ENCODE data around the gene ZNF701. TPM values are rescaled to one million over a fixed set of nuclear protein-coding genes. Genes with fewer than 3 reads are reported as not detected.
"Not testable (repeated sequence)": the region's sequence is repeated elsewhere in the genome, so short reads cannot be mapped to it uniquely, and the experiment has no call there.

The ZNF701 gene
- 23.1 TPM for total RNA-seq (ENCODE audit: insufficient read depth, low replicate concordance)

DNA sequence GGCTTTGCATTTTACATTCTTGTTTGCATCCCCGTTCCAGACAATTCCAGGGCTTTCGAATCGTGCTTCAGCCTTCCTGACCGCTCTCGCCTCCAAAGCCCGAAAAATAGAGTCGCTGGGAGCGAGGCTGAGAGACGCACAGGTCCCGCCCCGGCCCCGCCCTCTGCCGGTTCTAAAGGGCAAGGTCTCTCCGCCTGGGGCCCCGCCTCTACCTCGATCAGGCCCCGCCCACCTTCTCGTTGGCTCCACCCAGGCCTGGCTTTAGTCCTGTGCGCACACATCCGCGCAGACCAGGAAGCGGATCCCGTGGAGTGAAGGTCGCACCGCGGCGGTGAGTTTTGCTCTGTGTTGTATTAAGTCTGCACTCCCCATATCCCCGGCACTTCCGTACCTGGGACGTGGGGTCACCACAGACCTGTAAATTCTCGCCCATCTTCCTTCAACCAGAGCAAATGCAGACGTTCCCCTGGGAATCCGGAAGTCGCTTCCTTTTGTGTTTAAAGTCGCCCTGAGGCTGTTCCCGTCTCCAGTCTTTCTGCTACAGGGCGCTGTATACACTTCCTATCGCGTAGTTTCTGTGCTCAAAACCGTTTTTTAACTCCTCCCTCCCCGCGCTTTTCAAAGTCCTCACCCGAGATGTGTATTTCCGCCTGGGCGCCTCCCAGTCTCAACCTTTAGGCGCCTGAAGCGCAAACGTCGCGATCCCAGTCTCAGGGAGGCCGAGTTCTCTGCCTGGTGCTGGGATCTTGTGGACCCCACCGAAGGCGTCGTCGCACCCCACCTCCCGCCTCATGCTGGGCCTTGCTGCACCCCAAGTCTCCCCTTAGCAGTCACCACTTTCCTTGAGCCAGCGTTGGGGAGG is at the start of gene ZNF701:
TSS of gene ZNF701 (plus strand) at position 288 of the 862 bp plus-strand sequence. CDS start 3,861 bp downstream, outside the sequence.
- DNase-seq (ENCODE audit: low spot score): peak; percentile 97

DNA sequence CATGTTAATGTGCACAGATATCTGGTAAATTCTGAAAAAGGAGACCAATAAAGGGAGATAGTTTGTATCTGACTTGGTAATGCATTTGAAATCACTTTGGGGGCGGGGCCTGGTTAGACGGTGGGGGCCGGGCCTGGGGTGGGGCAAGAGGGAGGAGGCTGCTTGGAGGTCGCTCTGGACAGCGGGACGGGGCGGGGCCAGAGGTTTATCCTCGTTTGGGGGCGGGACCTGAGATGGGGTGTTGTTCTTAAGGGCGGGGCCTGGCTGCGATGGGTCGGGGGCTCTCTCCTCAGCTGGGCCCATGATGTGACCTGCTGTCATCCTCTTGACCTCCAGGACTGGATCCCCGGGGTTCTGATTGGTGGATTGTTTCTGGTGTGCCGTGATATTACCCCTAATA is 47.5 kb upstream of the ZNF701 start:
- no peak for DNase-seq (ENCODE audit: low spot score)

DNA sequence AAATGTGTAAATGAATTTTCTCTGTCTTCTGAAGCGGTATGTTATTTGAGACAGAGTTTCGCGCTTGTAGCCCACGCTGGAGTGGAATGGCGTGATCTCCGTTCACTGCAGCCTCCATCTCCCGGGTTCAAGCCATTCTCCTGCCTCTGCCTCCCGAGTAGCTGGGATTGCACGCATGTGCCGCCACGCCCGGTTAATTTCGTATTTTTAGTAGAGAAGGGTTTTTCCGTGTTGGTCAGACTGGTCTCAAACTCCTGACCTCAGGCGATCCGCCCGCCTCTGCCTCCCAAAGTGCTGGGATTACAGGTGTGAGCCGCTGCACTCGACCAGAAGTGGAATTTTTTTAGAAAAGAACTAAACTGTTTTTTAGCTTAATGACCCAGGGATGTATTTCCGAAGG is 46.0 kb upstream of the ZNF701 start:
- no peak for DNase-seq (ENCODE audit: low spot score)

DNA sequence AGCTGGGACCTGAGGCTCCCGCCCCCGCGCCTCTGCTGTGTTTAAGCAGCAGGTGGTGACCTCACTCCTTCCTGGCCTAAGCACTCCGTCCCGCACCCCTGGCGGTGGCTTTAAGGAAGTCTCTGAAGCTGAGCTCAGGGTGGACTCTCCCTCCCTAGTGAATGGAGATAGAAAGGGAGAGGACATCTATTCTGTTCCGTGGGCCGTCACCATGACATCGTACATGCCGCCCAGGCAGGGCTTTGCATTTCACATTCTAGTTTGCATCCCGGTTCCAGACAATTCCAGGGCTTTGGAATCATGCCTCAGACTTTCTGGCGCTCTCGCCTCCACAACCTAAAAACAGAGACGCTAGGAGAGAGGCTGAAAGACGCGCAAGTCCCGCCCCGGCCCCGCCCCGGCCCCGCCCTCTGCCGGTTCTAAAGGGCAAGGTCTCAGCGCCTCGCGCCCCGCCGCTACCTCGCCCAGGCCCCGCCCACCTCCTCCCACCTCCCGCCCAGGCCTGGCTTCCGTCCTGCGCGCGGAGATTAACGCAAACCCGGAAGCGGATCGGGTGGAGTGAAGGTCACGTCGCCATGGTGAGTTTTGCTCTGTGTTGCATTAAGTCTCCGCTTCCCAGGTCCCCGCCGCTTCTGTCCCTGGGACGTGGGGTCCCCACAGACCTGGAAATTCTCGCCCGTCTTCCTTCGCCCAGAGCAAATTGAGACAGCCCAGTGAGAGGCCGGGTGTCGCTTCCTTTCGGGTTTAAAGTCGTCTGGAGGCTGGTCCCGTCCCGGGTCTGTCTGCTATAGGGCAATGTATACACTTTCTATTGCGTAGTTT is 42.7 kb upstream of the ZNF701 start, which contains the start of gene ZNF808:
TSS of gene ZNF808 (plus strand) at position 535 of the 822 bp plus-strand sequence. CDS start 15,617 bp downstream, outside the sequence.
- peak; percentile 93 for DNase-seq (ENCODE audit: low spot score)

DNA sequence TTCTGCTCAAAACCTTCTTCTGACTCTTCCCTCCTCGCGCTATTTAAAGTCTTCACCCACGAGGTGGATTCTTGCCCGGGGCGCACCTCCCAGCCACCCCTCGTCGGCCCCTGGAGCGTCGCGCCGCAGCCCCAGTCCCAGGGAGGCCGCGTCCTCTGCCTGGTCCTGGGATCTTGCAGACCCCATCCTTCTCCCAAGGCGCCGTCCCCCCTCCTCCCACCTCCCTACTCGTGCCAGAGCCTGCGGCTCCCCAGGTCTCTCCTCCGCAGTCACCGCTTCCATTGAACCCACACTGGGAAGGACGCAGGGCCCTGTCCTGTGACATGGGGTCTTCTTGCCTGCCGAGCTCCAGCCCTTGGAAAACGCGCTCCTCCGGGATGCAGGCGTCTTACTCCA is 42.1 kb upstream of the ZNF701 start:
- DNase-seq (ENCODE audit: low spot score): peak; percentile 2

- DNase-seq (ENCODE audit: low spot score): no peak
Observed at GRCh38 chr19:52532480-52532879, 37.6 kb upstream of the ZNF701 start.

GRCh38 chr19:52533901-52534300 is 36.2 kb upstream of the ZNF701 start:
- peak; percentile 6 for DNase-seq (ENCODE audit: low spot score)

- DNase-seq (ENCODE audit: low spot score): not testable (repeated sequence)
Observed at GRCh38 chr19:52535385-52535770, 34.7 kb upstream of the ZNF701 start.

GRCh38 chr19:52535771-52536447 is 34.2 kb upstream of the ZNF701 start:
- DNase-seq (ENCODE audit: low spot score): peak; percentile 92

DNA sequence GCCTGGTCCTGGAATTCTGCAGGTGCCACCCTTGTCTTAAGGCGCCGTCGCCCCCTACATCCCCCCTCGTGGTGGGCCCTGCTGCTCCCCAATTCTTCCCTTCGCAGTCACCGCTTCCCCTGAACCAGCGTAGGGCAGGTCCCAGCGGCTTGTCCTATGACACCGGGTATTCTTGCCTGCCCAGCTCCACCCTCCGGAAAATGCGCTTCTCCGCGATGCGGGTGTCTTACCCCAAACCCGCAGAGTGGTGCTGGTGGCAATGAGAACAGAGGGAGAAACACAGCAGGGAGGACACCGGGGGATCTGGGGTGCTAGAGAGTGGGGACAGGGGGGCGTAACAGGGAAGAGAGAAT is 33.7 kb upstream of the ZNF701 start:
- no peak for DNase-seq (ENCODE audit: low spot score)

GRCh38 chr19:52538815-52539214 is 31.3 kb upstream of the ZNF701 start:
- not testable (repeated sequence) for DNase-seq (ENCODE audit: low spot score)

DNA sequence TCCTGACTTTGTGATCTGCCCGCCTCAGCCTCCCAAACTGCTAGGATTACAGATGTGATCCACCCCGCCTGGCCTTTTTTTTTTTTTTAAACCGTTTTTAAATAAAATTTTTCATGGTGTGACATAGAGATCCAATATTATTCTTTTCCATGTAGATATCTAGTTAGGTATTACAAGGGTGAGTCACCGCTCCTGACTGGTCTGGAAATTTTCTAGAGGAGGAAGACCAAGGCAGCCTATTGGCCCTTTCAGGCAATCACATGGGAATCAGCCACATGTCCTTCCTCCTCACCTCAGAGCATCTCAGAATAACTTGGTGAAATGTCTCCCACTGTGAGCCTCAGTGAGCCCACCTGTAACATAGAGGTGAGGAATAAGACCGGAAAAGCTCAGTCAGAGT is 28.9 kb upstream of the ZNF701 start:
- not testable (repeated sequence) for DNase-seq (ENCODE audit: low spot score)

DNA sequence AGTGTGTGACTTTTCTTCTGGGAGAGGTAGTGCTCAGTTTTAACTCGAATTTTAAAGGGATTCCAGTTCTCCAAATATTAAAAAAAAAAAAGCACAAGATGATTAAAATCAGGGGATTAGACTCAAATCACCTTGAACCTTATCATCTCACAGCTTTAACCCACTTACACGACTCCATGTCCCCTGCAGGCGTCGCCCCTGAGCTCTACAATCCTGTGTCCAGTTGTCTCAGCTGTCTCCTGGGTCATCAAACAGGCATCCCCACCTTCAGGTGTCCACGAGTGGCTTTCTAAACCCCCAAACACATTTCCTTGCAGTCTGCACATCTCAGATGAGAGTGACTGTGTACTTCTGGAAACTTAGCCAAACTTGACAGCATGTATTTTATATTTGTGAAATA is 28.5 kb upstream of the ZNF701 start:
- no peak for DNase-seq (ENCODE audit: low spot score)

GRCh38 chr19:52542541-52542940 is 27.5 kb upstream of the ZNF701 start:
- not testable (repeated sequence) for DNase-seq (ENCODE audit: low spot score)

DNA sequence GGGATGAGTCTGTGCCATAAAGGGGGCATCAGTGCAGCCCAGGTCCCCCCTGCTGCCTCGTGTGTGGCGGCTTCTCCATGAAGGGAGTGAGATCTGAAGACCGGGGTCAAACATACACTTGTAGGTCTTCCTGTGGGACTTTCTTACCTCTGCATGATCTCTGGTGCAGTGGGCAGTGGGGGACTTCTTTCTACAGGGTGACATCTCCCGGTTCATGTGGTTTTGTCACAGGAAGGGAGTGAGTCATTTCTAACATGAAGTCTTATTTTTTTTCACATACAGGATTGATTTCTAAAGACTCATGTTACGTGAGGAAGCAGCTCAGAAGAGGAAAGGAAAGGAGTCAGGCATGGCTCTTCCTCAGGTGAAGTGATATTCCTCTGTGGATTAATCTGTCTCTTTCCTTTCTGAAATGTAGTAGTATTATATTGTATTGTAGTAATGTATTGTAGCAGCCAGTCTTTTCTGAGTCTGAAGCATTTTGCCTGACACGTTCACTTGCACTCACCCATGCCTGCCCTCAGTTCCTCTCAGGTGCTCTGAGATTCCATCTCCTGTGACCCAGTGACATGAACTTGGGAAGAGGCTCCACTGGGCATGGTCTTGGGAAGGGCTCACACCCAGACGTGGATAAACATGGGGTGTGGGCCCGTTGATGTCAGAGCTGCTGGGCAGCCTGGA is 27.0 kb upstream of the ZNF701 start:
- DNase-seq (ENCODE audit: low spot score): no peak

DNA sequence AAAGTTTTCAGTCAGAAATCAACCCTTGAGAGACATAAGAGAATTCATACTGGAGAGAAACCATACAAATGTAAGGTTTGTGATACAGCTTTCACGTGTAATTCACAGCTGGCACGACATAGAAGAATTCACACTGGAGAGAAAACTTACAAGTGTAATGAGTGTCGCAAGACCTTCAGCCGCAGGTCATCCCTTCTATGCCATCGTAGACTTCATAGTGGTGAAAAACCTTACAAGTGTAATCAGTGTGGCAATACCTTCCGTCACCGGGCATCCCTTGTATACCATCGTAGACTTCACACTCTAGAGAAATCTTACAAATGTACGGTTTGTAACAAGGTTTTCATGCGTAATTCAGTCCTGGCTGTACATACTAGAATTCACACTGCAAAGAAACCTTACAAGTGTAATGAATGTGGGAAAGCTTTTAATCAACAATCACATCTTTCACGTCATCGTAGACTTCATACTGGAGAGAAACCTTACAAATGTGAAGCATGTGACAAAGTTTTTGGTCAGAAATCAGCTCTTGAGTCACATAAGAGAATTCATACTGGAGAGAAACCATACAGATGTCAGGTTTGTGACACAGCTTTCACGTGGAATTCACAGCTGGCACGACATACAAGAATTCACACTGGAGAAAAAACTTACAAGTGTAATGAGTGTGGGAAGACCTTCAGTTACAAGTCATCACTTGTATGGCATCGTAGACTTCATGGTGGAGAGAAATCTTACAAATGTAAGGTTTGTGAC is 15.7 kb upstream of the ZNF701 start:
- DNase-seq (ENCODE audit: low spot score): no peak

DNA sequence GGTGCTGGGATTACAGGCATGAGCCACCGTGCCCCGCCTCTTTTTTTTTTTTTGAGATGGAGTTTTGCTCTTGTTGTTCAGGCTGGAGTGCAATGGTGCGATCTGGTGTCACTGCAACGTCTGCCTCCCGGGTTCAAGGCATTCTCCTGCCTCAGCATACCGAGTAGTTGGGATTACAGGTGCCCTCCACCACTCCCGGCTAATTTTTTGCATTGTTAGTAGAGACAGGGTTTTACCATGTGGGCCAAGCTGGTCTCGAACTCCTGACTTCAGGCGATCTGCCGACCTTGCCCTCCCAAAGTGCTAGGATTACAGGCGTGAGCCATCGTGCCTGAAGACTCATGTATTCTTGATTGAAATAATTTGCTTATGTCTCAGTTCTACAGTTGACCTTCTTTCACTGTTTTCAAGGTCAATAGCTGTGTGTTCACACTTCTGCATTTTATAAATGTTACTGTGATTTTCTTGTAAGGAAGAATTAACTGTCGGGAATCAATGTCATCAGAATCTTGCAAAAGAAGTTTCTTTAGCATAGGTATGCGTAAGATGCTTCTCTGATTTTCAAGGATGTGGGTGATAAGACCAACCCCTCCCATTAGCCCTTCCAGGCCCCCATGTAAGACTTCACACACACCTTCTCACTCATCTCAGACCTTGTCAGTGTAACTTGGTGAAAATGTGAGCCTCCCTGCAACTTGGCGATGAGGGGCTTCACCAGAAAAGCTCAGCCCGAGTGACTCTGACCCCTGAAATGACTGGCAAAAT is 12.7 kb upstream of the ZNF701 start:
- DNase-seq (ENCODE audit: low spot score): no peak

GRCh38 chr19:52558732-52559445 is 11.2 kb upstream of the ZNF701 start:
- DNase-seq (ENCODE audit: low spot score): not testable (repeated sequence)

DNA sequence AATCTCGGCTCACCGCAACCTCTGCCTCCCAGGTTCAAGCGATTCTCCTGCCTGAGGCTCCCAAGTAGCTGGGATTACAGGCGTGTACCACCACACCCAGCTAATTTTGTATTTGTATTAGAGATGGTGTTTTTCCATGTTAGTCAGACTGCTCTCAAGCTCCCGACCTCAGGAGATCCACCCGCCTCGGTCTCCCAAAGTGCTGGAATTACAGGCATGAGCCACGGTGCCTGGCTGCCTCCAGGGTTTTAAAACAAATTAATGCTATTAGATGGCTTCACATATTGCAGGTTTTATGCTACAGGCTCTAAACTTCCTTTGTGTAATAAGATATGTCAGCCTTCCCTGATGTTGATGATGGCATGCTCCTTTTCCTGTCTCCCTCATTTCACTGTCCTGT is 8.5 kb upstream of the ZNF701 start:
- not testable (repeated sequence) for DNase-seq (ENCODE audit: low spot score)
